ENCODE data around the gene FOXO3. TPM values are rescaled to one million over a fixed set of nuclear protein-coding genes. Genes with fewer than 3 reads are reported as not detected.

Gene FOXO3
- total and polyA plus RNA-seq, 2 of the 8 experiments (the other 6 are each of a cell fraction or from before 2014, with no cell fraction given): 13.1 to 19.3 TPM

DNA sequence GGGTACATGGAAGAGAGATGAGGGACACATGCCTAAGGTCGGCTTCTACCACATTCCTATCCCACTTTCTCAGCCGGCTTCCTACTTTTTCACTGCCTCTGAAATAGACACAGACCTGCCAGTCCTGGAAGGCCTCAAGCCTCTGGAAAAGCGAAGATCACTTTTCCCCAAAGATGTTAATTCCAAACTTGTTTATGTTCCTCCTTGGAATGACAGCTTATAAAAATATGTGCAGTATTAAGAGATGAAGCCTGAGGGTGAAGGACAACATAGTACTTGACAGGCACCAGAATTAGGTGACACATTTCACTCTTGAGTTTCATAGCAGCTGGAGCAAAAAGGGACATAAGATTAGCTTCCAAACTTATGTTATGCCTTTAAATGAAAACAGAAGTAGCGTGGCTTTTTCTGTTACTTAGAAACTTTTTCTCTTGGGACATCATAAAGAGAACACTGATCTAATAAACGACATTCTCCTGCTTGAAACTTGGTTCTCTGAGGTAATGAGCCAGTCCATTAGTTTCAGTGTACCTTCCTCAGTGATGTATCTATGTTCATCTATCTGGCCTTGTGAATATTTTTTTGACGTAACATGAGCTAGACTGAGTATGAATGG, 25.3 kb downstream of the FOXO3 start:
- POLR2A ChIA-PET (ENCODE audit: partially characterized antibody): interaction anchor here (1.0 to 1.6 kb wide), 2 partner anchors 9 to 24 kb away, joined by 3 to 5 read pairs; no protein-coding TSS in a partner anchor
- Histone ChIP-seq H3K4me1 (replicated peaks in 1 of 4; ENCODE audit: control insufficient read depth in 3 of 4, insufficient read depth in 4 of 4, low read length in 3 of 4) (peaks cover 7 to 30% (median 17%) of the 10 kb centered on the region in 4 experiments; a peak in 6 of 7 replicates), H4K8ac (ENCODE audit: extremely low read depth, insufficient read depth, low read length) (no peak overlapping the region), H3K18ac (ENCODE audit: extremely low read depth, low read length) (no peak overlapping the region), H3K4me2 (ENCODE audit: insufficient read depth in 1 of 2, low read depth in 2 of 2, low read length in 2 of 2) (no peak overlapping the region), H3K9ac (replicated peaks in 1 of 4; ENCODE audit: extremely low read depth in 1 of 4, low read depth in 3 of 4, low read length in 3 of 4) (no peak overlapping the region), H3K79me2 (ENCODE audit: control insufficient read depth in 1 of 2, insufficient read depth in 2 of 2, low read length in 2 of 2) (peaks cover 3 to 86% of the 10 kb centered on the region in 2 experiments), H2BK5ac (ENCODE audit: low read depth, low read length) (no peak overlapping the region), H2AFZ (ENCODE audit: low read length) (no peak overlapping the region), H3K36me3 (ENCODE audit: control insufficient read depth in 2 of 4, insufficient read depth in 4 of 4, low read length in 3 of 4) (no peaks in the 10 kb centered on the region), H2BK12ac (ENCODE audit: low read depth, low read length) (no peak overlapping the region), H3K79me1 (ENCODE audit: low read depth, low read length) (peaks cover 6% of the 10 kb centered on the region), H3K4me3 (ENCODE audit: extremely low read depth in 1 of 4, insufficient read depth in 2 of 4, low read depth in 3 of 4, low read length in 4 of 4) (no peak overlapping the region), H3K14ac (ENCODE audit: insufficient read length) (no peak overlapping the region), H3K27me3 (replicated peaks in 1 of 4; ENCODE audit: control insufficient read depth in 3 of 4, extremely low read depth in 1 of 4, insufficient read depth in 3 of 4, low read length in 3 of 4) (no peaks in the 10 kb centered on the region), H3K23ac (ENCODE audit: insufficient read length) (no peak overlapping the region), H3K56ac (replicated peaks; ENCODE audit: insufficient read length, low read depth, low read length) (no peak overlapping the region), H2BK15ac (ENCODE audit: low read length) (no peak overlapping the region), H2AK5ac (ENCODE audit: low read depth, low read length) (no peak overlapping the region), H2BK20ac (ENCODE audit: low read length) (no peak overlapping the region), H4K20me1 (replicated peaks in 1 of 2; ENCODE audit: control insufficient read depth in 1 of 2, insufficient read depth in 2 of 2, low read length in 2 of 2) (peaks cover 2% of the 10 kb centered on the region in 2 experiments), H3K9me3 (ENCODE audit: insufficient read depth in 2 of 2, low read depth in 1 of 2, low read length in 1 of 2) (no peaks in the 10 kb centered on the region), H3K23me2 (ENCODE audit: low read depth, low read length) (no peaks in the 10 kb centered on the region), H2BK120ac (replicated peaks; ENCODE audit: low read depth, low read length) (no peak overlapping the region), H3K27ac (ENCODE audit: low read depth, low read length) (no peak overlapping the region), H4K91ac (replicated peaks; ENCODE audit: insufficient read length, low read length) (no peak overlapping the region), H4K5ac (ENCODE audit: insufficient read length, low read depth, low read length) (no peak overlapping the region), H3K4ac (replicated peaks; ENCODE audit: insufficient read length, low read depth, low read length) (no peak overlapping the region)
- TF ChIP-seq YY1 (IDR thresholded peaks at IDR 0.05; ENCODE audit: low read depth, low read length) (no peak), HDAC6 (IDR thresholded peaks at IDR 0.05; ENCODE audit: low read depth, low read length) (no peak), KDM1A (IDR thresholded peaks at IDR 0.05; ENCODE audit: borderline replicate concordance, low read length) (no peak), KDM4A (IDR thresholded peaks at IDR 0.05; ENCODE audit: low read depth, low read length, severe bottlenecking) (no peak), ASH2L (IDR thresholded peaks at IDR 0.05; ENCODE audit: low read length) (no peak), SIX5 (IDR thresholded peaks at IDR 0.05; ENCODE audit: low read depth, low read length) (no peak), EZH2 (IDR thresholded peaks at IDR 0.05; ENCODE audit: low read depth, low read length, severe bottlenecking) (no peak), CBX8 (IDR thresholded peaks at IDR 0.05; ENCODE audit: borderline replicate concordance, low read depth, low read length) (no peak), RBBP5 (IDR thresholded peaks at IDR 0.05; ENCODE audit: borderline replicate concordance, low read depth, low read length) (no peak), GTF2F1 (IDR thresholded peaks at IDR 0.05; ENCODE audit: borderline replicate concordance, low read depth, low read length) (no peak)
- TF ChIP-seq, protein P1, sequence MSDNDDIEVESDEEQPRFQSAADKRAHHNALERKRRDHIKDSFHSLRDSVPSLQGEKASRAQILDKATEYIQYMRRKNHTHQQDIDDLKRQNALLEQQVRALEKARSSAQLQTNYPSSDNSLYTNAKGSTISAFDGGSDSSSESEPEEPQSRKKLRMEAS (IDR thresholded peaks at IDR 0.05): no peak
- 84% methylated on average over 6 of the region's 6 CpGs; no CpG with 5 or more reads in 1 of the 2 experiments for WGBS, 2 experiments (ENCODE audit: extremely low coverage in 1 of 2, insufficient coverage in 1 of 2, insufficient read length in 1 of 2, insufficient replicate concordance in 2 of 2, low coverage in 1 of 2, low lambda C conversion rate in 2 of 2, missing lambda C conversion rate in 1 of 2)
- FAIRE-seq: no peak
- DNase-seq (ENCODE audit: low read depth in 1 of 2, low spot score in 2 of 2): no peak
- CTCF ChIA-PET (ENCODE audit: partially characterized antibody): interaction anchor here (0.8 kb wide), 1 partner anchor 45 kb away, joined by 3 read pairs; no protein-coding TSS in a partner anchor
